ENCODE measurements around the gene RAB8B.
"Not testable (repeated sequence)": the region's sequence is repeated elsewhere in the genome, so short reads cannot be mapped to it uniquely, and the experiment has no call there.

RAB8B gene

GRCh38 chr15:63186065-63186464 is 3.3 kb upstream of the RAB8B start:
- DNase-seq, result no peak

GRCh38 chr15:63187589-63188226 is 1.7 kb upstream of the RAB8B start:
- no peak for DNase-seq

- no peak for DNase-seq
Measured at GRCh38 chr15:63188247-63188925, 1.0 kb upstream of the RAB8B start.

- no peak for DNase-seq
Measured at GRCh38 chr15:63189941-63190768, 749 bp downstream of the RAB8B start.

- no peak for DNase-seq
Measured at GRCh38 chr15:63190769-63191649, 1.6 kb downstream of the RAB8B start.

- DNase-seq, result no peak
Measured at GRCh38 chr15:63191895-63192618, 2.7 kb downstream of the RAB8B start.

- DNase-seq, result no peak
Measured at GRCh38 chr15:63192619-63193206, 3.3 kb downstream of the RAB8B start.

GRCh38 chr15:63194302-63194701 is 4.9 kb downstream of the RAB8B start:
- no peak for DNase-seq

- no peak for DNase-seq
Measured at GRCh38 chr15:63194880-63195568, 5.6 kb downstream of the RAB8B start.

GRCh38 chr15:63195569-63196015 is 6.2 kb downstream of the RAB8B start:
- no peak for DNase-seq

GRCh38 chr15:63196842-63197241 is 7.4 kb downstream of the RAB8B start:
- DNase-seq, result no peak

GRCh38 chr15:63197626-63198025 is 8.2 kb downstream of the RAB8B start:
- DNase-seq, result no peak

- DNase-seq, result no peak
Measured at GRCh38 chr15:63198371-63199250, 9.2 kb downstream of the RAB8B start.

GRCh38 chr15:63200464-63201249 is 11.3 kb downstream of the RAB8B start:
- DNase-seq, result no peak

- no peak for DNase-seq
Measured at GRCh38 chr15:63202861-63203260, 13.5 kb downstream of the RAB8B start.

- no peak for DNase-seq
Measured at GRCh38 chr15:63203451-63204090, 14.2 kb downstream of the RAB8B start.

GRCh38 chr15:63206079-63206478 is 16.7 kb downstream of the RAB8B start:
- no peak for DNase-seq

- not testable (repeated sequence) for DNase-seq
Measured at GRCh38 chr15:63208824-63209223, 19.4 kb downstream of the RAB8B start.
